Nephron (organoid): ENCODE measurements around the gene YWHAE.

ENCODE experiments used
- H3K27ac Mint-ChIP-seq, 3 experiments: 2 replicates each; pipeline ENCODE4 v1.8.0; 2020; ENCODE audit warnings: mixed read lengths in 3 of 3, mild to moderate bottlenecking in 2 of 3, moderate library complexity in 1 of 3
- H3K27me3 Mint-ChIP-seq: 2 replicates; pipeline ENCODE4 v1.8.0; 2021; ENCODE audit warnings: low read depth, mild to moderate bottlenecking, moderate library complexity, mixed read lengths
- H3K36me3 Mint-ChIP-seq: 2 replicates; pipeline ENCODE4 v1.8.0; 2020; ENCODE audit warnings: low read depth, mixed read lengths
- H3K4me1 Mint-ChIP-seq: 2 replicates; pipeline ENCODE4 v1.8.0; 2020; ENCODE audit warnings: mixed read lengths
- H3K4me3 Mint-ChIP-seq, 3 experiments: 2 replicates each; pipeline ENCODE4 v1.8.0; 2020; ENCODE audit warnings: mild to moderate bottlenecking in 3 of 3, mixed read lengths in 3 of 3, moderate library complexity in 2 of 3
- H3K9me3 Mint-ChIP-seq: 2 replicates; pipeline ENCODE4 v1.8.0; 2020; ENCODE audit warnings: mixed read lengths
- TF ChIP-seq, protein P1 (sequence below), 3 experiments: fragments of 200-600 bp; sonication (generic); IDR thresholded peaks; one replicate each; pipeline ENCODE4 v1.5.0; 2021; ENCODE audit warnings: antibody characterized with exemption in 3 of 3; ENCODE audit not compliant: unreplicated experiment in 3 of 3

YWHAE gene

DNA sequence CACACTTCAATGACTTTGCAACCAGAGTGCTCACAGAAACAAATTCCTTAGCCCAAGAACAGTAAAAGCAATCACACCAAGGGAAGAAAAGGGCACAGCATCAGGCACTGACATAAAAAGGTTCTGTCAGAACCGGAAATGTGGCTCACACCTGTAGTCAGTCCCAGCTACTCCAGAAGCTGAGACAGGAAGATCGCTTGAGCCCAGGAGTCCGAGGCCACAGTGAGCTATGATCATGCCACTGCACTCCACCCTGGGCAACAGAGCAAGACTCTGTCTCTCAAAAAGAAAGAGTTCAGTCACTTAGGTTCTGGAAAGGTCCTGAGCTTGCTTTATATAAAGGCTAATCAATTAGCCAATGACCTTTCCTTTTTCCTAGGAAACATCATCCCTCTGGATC lies 22.7 kb downstream of the YWHAE start:
- peaks cover 60% of the 10 kb centered on the region for H3K4me1 Mint-ChIP-seq
- H3K27me3 Mint-ChIP-seq: no peaks in the 10 kb centered on the region
- peak overlapping the region in 1 of 3 experiments; percentile 41 for H3K27ac Mint-ChIP-seq
- no peaks in the 10 kb centered on the region for H3K9me3 Mint-ChIP-seq
- TF ChIP-seq, protein P1, sequence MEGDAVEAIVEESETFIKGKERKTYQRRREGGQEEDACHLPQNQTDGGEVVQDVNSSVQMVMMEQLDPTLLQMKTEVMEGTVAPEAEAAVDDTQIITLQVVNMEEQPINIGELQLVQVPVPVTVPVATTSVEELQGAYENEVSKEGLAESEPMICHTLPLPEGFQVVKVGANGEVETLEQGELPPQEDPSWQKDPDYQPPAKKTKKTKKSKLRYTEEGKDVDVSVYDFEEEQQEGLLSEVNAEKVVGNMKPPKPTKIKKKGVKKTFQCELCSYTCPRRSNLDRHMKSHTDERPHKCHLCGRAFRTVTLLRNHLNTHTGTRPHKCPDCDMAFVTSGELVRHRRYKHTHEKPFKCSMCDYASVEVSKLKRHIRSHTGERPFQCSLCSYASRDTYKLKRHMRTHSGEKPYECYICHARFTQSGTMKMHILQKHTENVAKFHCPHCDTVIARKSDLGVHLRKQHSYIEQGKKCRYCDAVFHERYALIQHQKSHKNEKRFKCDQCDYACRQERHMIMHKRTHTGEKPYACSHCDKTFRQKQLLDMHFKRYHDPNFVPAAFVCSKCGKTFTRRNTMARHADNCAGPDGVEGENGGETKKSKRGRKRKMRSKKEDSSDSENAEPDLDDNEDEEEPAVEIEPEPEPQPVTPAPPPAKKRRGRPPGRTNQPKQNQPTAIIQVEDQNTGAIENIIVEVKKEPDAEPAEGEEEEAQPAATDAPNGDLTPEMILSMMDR (IDR thresholded peaks at IDR 0.05; ENCODE audit: unreplicated experiment in 3 of 3): no peak
- H3K36me3 Mint-ChIP-seq: peaks cover 34% of the 10 kb centered on the region
- H3K4me3 Mint-ChIP-seq: no peak overlapping the region

DNA sequence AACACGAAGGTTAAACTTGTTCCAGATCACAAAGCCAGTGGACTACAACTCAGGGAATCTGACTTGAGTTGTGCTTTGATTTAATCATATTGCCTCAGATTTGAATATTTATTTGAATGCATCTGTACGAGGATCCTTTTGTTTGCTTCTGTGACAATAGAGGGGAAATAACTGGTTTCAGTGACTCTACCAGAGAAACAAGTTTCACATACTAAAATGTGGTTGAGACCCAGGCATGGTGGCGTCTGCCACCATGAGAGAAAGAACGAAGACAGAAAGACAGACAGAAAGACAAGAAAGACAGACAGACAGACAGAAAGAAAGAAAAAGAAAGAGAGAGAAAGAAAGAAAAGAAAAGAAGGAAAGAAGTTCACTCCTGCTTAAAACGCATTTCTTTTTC lies 24.0 kb downstream of the YWHAE start:
- peaks cover 63% of the 10 kb centered on the region for H3K4me1 Mint-ChIP-seq
- H3K36me3 Mint-ChIP-seq: peaks cover 34% of the 10 kb centered on the region
- H3K27me3 Mint-ChIP-seq: no peaks in the 10 kb centered on the region
- no peak overlapping the region for H3K4me3 Mint-ChIP-seq
- TF ChIP-seq, protein P1 (IDR thresholded peaks at IDR 0.05; ENCODE audit: unreplicated experiment in 3 of 3): no peak
- H3K9me3 Mint-ChIP-seq: no peaks in the 10 kb centered on the region
- peak overlapping the region; percentile 35 to 74 (median 52) for H3K27ac Mint-ChIP-seq

DNA sequence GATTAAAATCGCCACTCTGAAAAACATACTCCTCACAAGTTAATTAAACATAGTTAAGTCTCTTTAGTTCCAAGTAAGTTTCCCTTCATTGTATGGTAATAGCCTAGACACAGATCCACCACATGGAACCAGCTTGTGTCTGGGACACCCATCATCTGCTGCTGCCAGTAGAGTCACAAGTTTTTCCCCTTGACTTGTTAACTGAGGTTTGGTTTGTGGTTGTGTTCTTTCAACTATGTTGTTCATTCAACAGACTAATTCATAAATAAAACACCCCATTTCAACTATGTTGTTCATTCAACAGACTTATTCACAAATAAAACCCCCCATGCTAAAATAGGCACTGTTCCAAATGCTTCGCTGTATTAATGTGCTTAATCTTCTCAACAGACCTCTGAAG lies 24.4 kb downstream of the YWHAE start:
- TF ChIP-seq, protein P1 (IDR thresholded peaks at IDR 0.05; ENCODE audit: unreplicated experiment in 3 of 3): no peak
- Mint-ChIP-seq H3K36me3 (peaks cover 34% of the 10 kb centered on the region), H3K27me3 (no peaks in the 10 kb centered on the region)

DNA sequence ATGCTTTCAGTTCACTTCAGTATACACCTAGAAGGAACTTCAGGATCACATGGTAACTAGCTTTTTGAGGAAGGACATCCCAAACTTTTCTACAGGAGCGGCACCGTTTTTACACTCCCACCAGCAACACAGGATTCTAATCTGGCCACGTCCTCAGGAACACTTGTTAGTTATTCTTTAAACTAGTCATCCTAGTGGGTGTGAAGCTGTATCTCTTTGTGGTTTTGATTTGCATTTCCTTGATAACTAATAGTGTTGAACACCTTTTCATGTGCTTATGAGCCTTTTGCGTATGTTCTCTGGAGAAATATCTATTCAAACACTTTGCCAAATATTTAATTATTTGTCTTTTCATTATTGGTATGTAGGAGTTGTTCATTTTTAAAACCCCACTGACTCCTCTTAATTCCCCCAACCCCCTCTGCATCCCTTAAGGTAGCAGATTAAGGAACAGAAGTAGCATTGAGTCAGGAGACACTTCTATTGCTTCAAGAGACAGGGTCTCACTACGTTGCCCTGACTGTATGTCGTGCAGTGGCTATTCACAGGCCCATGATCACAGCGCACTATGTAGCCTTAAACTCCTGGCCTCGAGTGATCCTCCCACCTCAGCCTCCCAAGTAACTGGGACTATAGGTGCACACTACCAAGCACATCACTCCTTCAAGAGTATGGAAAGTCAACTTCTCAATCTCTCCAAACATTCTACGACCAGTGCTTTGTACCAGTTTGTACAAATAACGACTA lies 25.4 kb downstream of the YWHAE start:
- peak overlapping the region; percentile 16 to 83 (median 41) for H3K27ac Mint-ChIP-seq
- TF ChIP-seq, protein P1 (IDR thresholded peaks at IDR 0.05; ENCODE audit: unreplicated experiment in 3 of 3): no peak
- H3K27me3 Mint-ChIP-seq: no peaks in the 10 kb centered on the region
- H3K9me3 Mint-ChIP-seq: no peaks in the 10 kb centered on the region
- peaks cover 52% of the 10 kb centered on the region for H3K4me1 Mint-ChIP-seq
- peak overlapping the region in 1 of 3 experiments; percentile 1 for H3K4me3 Mint-ChIP-seq
- H3K36me3 Mint-ChIP-seq: peaks cover 30% of the 10 kb centered on the region

More for the DNA sequence above, 24.4 kb downstream of the YWHAE start:
- peaks cover 60% of the 10 kb centered on the region for H3K4me1 Mint-ChIP-seq
- no peaks in the 10 kb centered on the region for H3K9me3 Mint-ChIP-seq
- H3K27ac Mint-ChIP-seq: peak overlapping the region in 2 of 3 experiments; percentile 35 to 52
- no peak overlapping the region for H3K4me3 Mint-ChIP-seq

DNA sequence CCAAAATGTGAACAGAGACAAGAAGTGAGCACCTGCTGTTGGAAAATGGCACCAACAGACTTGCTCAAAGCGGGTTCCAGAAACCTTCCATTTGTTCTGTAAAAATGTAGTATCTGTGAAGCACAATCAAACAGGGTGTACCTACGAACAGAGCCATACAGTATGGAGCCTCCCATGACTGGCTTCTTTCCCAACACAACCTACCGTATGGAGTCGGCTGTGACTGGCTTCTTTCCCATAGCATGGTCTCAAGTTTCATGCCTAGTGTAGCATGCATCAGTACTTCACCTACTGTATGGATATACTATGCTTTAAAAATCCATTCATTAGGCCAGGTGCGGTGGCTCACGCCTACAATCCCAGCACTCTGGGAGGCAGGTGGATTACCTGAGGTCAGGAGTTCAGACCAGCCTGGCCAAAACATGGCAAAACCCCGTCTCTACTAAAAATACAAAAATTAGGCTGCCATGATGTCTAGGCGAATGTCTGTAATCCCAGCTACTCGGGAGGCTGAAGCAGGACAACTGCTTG lies 26.2 kb downstream of the YWHAE start:
- no peaks in the 10 kb centered on the region for H3K9me3 Mint-ChIP-seq
- TF ChIP-seq, protein P1 (IDR thresholded peaks at IDR 0.05; ENCODE audit: unreplicated experiment in 3 of 3): no peak
- H3K27ac Mint-ChIP-seq: peak overlapping the region in 1 of 3 experiments; percentile 83
- H3K36me3 Mint-ChIP-seq: peaks cover 33% of the 10 kb centered on the region
- H3K4me1 Mint-ChIP-seq: peaks cover 48% of the 10 kb centered on the region
- no peaks in the 10 kb centered on the region for H3K27me3 Mint-ChIP-seq
- H3K4me3 Mint-ChIP-seq: no peak overlapping the region
